Stimulated activated CD4-positive, alpha-beta T cell treated with anti-CD3 and anti-CD28 coated beads, TNF-alpha, amount 100 ng/mL, for 48 hours (primary cell): ENCODE data around the gene FTHL17.

ENCODE experiments used
- DNase-seq, 3 donors: peaks; one replicate each; pipeline ENCODE4 v3.0.0-alpha.2; 2020; ENCODE audit warnings: low read depth in 3 of 3

The FTHL17 gene

DNA sequence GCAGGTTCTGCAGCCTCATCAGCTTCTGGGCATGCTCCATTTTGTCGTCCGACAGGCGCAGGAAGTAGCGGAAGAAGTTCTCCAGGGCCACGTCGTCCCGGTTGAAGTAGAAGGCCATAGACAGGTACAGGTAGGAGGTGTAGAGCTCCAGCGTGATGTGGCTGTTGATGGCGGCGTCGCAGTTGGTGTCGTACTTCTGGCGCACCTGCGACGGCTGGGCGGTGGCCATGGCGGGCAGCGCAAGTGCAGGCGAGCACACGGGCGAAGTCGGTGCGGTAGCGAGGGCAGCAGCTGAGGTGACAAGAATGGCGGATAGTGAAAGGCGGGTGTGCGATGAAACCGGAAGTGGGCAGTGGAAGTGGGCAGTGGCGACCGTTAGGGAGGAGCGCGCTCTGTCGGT lies at the start of gene FTHL17:
FTHL17 (minus strand) TSS at position 317 of the 400 bp plus-strand sequence; CDS start at position 229, 88 bp downstream.
- no peak for DNase-seq

DNA sequence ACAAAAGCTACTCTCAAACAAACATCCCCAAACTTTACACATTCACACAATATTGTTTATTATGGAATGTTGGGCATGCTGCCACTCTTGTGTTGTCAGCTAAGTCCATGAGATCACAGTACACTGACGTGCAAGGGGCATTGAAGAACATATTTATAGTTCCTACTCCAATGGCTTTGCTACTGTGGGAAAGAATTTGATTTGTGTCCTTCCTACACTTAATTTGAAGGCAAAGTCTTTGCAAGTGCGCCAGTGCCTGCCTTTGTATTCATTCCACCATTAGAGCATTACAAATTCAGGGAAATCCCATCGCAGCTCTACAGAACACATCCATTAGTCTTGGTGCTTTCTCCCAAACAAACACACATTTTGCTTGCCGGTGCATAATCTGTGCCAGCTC lies 45.4 kb upstream of the FTHL17 start:
- DNase-seq, result no peak

DNA sequence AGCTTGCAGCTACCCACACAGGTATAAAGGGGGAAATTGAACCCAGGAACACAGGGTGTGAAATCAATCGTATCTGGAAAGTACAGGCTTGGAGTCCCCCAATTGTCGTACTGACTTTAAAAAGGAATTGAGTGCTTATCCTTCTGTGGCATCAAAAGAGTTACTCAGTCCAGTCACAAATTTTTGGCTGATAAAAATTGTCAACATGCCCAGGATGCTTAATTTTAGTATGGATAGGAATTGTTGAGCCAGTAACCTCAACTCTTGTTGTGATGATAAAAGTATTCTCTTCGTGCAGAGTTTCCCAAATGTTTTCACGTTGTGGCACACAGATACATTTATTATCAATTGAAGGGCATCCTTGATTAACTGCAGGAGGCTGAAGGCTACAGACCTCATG lies 43.6 kb upstream of the FTHL17 start:
- no peak for DNase-seq

DNA sequence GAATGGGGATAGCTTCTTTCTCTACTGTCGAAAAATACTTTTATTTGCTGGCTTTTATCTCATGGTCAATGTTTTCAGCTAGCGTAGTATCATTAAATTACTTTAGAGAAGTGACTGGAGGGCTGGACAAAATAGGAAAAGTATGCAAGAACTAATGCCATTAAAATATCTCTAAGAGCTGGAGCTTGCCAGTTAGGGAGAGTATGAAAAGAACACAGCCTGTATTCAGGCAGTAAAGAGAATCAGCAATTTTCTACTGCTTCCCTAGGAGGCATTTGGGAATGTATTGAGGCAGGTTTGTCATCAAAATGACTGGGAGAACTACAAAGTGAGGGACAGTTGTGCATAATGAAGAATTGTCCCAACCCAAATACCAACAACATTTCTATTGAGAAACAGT lies 43.0 kb upstream of the FTHL17 start:
- no peak for DNase-seq

DNA sequence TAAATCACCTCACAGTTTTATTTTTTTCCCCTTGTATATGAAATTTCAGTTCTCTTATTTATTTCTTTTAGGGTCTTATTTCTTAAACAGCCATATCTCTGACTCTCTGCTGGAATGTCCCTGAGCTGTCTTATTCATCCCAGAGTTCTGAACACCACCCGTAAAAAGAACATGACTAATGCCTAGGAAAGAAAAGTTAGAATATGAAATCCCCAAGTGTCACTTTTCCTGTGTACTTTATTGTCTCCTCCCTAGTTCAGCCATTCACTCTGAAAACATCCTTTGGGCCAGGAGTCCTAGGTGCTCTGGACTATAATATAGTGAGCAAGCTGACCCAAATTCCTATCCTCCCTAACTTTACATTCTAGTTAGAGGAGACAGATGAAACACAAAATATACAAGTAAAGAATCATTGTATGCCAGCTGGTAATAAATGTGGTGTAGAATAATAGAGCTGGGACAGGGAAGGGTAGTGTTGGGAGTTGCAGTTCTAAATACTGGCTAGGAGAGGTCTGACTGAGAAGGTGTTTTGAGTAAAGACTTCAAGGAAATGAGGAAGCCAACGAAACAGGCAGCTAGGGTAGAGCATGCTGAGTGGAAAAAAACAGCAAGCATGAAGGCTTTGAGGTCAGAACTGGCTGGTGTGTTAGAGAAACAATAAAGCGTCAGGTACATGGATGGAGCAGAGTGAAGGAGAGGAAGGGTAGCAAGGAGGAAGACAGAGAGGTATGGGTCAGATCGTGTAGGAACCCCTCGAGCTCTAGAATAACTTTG lies 40.6 kb upstream of the FTHL17 start:
- DNase-seq, result no peak

DNA sequence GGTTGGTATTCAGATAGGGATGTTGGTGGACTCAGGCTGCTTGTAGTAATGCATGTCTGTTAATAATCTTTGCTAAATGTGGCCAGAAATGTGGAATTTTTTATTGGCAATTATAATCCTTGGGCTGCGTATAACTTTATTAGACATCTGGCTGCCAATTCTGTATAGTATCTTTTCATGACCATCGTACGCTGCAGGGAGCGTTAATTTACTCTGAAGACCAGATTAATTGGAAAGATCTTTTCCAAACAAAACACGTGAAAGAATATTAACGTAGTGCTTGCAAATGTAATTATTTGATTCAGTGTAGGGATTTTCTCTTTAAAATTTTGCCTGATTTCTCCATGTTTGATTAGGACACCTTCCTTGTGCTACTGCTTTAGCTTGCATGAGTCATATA lies 38.8 kb upstream of the FTHL17 start:
- no peak for DNase-seq

DNA sequence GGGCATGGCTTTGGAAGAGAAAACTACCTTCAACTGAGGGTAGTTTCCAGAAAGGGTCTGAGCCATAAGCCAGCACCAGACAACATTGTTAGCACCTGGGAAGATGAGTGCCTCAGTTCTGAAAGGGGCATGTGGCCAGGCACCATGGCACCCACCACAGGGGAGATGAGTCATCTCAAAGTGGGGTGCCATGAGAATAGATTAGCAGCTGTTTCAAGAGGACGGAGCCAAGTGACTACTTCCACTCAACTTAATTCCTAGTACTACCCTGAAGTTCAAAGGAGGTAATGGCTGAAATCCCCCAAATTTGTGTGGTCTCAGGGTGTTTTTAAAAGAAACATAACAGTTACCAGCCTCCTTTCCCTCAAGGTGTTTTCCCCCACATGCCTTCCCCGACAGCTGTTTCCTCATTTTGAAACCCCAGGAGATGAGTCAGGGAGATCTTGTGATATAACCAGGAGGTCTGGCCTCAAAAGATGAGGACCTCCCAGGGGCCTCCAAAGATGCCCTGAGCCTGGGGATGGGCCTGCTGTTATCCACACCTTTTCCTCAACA lies 27.8 kb upstream of the FTHL17 start:
- DNase-seq, result peak in 2 of 3 donors; percentile 2 to 41

DNA sequence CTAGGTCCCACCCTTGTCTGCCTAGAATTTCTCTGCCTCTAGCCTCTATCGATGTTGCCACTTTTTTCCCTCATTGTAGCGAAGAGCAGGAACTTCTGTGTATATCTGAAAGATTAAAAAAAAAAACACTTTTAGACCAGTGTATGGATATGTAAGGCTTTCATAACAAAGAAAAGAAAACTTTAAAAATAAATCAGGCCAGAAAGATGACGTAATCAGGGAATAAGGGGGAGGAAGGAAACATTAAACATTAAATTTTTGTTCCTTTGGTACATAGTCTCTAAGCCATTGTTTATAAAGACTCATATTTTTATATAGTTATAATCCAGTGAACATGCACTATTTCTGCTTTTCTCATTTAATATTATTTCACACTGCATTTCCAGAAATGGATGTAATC lies 26.2 kb upstream of the FTHL17 start:
- DNase-seq, result no peak

DNA sequence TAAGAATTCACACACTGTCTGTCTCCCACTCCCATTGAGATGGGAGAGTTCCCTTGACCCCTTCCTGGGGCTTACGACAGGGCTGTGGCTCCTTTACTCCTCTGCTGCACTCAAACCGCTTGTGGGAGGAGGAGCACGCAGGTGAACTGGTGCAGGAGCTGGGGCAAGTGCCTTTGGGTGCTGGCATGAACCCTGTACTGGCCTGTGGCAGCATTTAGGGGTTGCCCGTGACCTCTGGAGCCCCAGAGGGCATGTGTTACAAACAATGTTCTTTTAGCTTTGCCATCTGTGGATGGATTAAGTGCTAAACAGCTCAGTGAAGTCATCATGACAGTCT lies 21.8 kb upstream of the FTHL17 start:
- no peak for DNase-seq

DNA sequence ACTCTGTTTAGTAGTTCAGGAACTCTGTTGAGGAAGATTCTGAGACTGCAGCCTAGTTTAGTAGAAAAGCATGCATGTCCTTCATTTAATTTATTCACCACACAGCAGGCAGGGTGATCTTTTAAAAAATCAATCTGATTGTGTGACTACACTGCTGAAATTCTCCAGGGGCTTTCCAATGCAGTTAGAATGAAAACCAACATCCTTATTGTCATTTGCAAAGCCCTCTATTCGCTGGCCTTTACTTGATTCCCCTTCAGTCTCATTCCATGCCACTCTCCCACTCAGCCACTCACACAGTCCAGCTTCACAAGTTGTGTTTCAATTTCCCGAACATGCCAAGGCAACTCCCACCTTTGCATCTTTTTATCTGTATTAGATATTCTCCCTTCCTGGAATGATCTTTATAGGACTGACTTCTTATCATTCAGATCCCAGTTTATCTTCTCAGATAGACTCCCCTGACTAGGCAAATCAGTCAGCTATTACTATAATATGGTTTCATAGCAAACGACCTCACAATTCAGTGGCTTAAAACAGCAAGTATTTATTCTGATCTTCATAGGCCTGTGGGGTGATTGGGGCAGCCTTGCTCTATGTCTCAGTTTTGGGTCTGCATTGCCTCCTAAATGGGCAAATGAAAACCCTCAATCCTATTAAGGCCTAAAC lies 21.3 kb upstream of the FTHL17 start:
- DNase-seq, result no peak

DNA sequence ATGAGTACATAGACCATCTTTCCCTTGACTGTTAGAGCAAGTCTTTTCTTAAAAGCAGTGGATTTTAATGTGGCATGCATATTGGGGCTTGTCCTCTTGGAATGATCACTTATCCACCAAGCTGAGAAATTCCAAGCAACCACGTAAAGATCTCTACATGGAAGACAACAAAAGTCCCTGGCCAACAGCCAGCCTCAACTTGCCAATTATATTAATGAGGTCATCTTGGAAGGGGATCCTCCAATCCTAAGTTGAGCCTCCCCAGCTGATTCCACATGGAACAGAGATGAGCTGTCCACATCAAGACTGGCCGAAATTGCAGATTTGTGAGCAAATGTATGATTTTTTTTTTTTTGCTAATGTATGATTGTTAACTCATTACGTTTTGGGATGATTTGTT lies 20.6 kb upstream of the FTHL17 start:
- DNase-seq, result no peak

DNA sequence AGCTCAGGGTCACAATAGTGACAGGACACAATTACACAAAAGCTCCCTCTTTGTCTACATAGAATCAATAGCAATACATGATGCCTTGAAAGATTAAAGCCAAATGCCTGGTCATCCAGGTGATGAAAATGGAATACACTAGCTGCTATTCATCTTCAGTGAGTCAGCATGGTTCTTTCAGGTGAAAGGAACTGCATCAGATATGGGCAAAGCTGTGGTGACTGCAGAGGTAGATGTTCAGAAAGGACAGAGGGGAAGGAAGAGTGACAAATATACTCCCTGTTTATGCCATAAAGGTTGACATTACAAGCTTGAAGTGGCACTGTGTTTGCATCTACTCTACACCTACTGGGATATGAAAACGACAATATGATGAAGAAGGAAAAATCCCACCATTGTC lies 20.0 kb upstream of the FTHL17 start:
- DNase-seq, result no peak

DNA sequence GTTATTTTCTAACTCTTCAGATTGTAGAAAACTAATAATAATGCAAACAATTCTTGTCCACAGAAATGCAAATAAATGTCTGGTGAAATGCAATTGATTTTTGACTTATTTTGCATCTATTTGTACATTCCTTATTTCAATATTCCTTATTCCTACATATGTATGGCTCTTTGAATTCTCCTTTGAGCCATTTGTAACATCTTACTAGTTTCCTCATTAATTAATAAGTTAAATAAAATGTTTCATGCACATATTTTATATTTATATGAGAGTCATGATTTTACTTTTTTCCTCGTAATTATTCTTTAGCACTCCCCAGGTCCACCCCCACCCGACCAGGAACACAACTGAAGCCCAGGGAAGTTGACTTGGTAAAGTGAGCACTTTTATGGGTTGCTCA lies 2.7 kb upstream of the FTHL17 start:
- DNase-seq, result no peak

DNA sequence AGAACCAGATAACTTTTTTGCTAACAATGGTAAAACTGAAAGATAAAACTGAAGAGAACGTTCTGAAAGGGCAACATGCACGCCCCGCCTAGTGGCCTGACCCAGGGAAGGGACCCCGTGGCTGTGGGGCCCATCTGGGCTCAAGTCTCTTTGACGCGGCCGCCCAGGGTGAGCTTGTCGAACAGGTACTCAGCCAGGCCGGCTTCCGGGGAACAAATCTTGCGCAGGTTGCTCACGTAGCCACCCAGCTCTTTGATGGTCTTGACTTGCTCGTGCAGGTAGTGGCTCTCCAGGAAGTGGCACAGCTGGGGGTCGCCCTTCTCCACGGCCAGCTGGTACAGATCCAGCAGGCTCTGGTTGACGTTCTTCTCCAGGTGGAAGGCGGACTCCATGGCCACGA lies 579 bp downstream of the FTHL17 start:
- DNase-seq, result no peak

DNA sequence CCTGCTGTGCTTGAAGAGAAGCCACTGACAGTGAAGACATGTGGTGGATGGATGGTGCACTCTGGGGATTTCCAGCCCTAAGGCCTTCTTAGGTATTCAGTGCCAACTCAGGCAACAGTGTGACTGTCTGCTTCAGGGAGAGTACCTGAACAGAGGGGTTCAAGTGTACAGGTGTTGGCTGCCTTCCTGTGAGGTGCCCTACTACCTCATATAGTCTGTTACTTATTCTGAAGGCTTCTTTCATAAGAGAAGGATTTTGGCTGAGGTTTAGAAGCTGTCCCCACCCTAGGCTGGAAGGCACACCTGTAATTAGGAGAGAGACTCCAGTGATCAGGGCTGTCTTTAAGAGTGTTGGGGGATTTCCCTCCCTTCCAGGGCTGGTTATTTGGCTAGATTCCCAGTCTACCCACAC lies 1.8 kb downstream of the FTHL17 start:
- no peak for DNase-seq

DNA sequence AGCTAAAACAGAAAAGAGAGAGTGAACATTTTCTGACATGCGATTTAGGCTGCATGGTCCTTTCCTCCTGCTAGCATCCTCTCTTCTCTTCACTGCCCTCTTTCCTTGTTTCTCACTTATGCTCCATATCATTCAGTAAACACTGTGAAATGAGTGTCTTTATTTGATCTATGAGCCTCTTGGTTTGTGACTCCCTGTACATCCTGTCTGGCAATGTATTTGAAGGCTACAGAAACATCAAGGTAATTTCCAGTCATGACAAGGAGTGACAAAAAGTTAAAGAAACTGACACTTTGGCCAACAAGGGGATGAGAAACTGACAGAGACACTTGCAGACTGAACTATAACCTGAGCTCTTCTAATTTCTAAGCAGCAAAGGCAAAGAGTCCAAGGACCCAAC lies 8.7 kb downstream of the FTHL17 start:
- DNase-seq, result no peak

DNA sequence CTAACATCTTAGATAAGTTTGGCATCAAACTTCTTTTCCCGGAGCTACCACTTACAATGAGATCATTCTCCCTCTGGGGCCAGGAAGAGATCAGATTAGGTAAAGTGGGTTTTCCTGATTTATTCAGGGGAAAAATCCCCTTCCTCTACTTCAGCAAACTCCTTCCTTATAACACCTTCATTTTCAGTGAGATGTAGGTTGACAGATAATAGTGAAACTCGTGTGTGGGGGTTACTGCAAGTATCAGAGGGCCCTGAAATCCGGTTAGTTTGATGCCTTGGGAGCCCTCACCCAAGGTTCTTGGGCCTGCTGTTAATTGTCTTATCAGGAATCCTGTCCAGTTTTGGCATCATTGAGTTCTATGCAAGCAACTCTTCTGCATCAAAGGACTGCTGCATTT lies 10.8 kb downstream of the FTHL17 start:
- no peak for DNase-seq

DNA sequence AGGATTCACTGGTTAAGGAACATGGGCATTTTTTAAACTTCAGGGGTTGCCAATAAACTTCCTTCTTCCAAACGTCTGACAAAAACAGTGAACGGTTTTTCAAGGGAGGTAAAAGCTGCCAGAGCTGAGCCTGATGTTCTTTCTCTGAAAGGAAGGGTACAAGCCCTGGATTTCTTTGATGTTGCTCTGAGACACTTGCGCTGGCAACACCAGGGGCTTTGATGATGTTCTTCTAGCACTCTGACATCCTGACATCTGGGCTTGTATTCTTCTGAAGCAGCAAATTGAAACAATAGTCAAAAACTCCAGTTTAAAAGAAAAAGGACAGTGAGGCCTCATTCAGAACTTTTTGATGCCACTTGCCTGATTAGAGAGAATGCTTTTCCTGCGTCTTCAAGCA lies 11.8 kb downstream of the FTHL17 start:
- no peak for DNase-seq

DNA sequence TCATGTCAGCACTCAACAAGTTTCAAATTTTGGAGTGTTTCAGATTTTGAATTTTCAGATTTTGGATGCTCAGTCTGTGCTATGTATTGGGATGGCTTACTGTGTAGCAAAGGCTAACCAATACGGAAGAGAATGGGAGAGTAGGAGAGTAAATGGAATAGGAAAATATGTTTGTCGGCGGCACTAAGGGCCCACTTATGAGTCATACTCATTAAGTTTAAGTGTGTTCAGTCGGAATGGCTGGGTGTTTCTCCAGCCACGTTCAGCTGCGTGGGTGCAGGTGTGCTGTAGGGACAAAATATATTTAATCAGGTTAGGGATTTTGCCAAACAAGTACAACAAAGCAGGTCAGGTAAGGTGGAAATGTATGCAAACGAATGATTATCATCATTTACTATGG lies 13.6 kb downstream of the FTHL17 start:
- no peak for DNase-seq

DNA sequence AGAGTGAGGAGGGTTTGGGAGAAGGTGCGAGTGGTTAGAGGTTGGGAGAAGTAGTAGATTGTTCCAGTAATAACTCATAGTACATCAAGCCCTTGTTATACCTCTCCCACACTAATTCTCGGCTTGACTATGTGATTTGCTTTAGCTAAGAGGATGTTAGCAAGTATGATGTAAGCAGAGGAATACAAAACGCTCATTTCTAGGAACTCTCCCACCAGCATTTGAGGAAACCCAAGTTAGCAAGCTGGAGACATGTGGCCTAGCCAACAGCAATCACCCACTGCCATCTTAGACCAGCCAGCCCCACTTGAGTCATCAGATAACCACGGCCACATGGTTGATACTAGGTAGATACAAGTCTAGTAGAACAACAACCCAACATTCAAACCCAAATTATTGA lies 14.2 kb downstream of the FTHL17 start:
- DNase-seq, result no peak

DNA sequence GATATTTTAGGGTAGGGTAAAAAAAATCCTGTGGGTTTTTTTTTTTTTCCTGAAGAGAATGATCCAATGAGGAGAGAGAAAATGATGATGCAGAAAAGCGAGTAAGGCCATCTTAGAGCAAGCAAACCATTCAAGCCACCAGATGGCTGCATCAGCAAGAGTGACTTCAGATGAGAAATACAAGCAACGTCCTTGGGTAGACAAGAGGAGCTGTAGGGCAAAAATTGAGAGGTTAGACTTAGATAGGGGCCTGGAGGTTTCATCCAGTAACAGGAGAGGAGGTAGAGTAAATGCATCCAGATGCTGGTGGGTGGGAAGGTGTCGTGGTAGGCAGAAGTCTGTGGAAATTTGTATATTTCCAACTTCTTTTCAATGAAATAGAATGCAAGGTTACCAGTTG lies 14.6 kb downstream of the FTHL17 start:
- DNase-seq, result no peak

DNA sequence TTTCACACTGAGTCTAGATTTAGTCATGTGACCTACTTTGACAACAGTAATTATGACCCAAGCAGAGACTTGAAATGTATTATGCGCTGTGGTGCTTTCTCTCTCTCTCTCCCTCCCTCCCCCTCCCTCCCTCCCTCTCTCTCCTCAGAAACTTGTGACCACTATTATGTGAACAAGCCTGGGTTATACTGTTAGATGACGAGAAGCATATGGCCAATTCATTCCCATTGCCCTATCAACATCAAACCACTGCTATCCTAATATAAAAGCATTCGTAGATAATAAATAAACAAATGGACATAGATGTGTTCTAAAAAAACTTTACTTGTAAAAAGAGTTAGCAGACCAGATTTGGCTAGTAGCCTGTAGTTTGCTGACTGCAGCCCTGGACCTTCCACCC lies 18.2 kb downstream of the FTHL17 start:
- no peak for DNase-seq

DNA sequence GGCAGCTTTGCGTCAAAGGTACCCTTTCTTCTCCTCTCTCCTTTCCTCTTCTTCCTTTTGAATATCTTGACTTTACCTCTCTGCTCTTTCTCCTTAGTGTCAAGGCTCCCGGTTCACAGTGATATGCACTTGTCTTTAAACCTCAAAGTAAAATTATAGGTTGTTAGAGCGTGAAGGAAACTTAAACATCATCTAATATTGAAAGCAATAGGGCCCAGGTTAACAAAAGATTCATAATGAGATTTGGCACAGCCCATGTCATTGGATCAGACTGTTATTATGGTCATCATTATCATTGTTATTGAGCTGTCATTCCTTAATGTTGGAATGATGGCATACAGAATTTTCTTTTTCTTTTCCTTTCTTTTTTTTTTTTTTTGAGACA lies 32.5 kb downstream of the FTHL17 start:
- DNase-seq, result no peak
